Thyroid gland (tissue), 4 donors: ENCODE data around the gene MYH10.

Experiments used
- POLR2A ChIP-seq, 2 donors: fragments of 450-650 bp; IDR thresholded peaks; one replicate each; pipeline ENCODE4 v1.6.1; 2017; ENCODE audit warnings: antibody characterized with exemption in 2 of 2, mild to moderate bottlenecking in 2 of 2, moderate library complexity in 1 of 2
- TF ChIP-seq, protein P1 (sequence below), 6 experiments: fragments of 200-600 bp in 3 of 6; fragments of 450-650 bp in 3 of 6; sonication (generic) in 3 of 6; IDR thresholded peaks; one replicate each; pipeline ENCODE4 v1.5.1; 2016 to 2019; ENCODE audit warnings: antibody characterized with exemption in 6 of 6, mild to moderate bottlenecking in 2 of 6, inconsistent platforms in 1 of 6, moderate library complexity in 1 of 6

DNA sequence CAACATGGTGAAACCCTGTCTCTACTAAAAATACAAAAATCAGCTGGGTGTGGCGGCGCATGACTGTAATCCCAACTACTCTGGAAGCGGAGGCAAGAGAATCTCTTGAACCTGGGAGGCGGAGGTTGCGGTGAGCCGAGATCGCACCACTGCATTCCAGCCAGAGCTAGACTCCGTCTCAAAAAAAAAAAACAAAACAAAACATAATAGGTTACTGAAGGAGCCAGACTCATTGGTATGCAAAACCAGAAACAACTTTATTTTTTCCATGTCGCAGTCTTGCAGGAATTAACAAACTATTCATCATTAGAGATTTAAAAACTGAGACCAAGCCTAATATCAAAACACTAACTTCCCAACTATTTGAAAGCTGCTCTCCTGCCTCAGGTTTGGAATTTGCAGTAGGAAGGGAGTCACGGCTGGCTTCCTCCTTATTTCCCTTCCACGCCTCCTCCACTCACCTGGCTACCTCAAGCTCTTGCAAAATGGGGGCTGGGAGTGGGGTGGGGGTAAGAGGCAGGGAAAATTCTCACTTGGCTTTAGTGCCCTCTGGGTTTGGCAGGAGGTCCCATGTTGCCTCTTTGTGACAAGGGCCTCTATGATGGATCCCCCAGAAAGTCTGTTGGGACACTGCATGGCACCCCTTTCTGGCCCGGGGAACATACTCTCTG is 34.1 kb upstream of the MYH10 start:
- TF ChIP-seq POLR2A (IDR thresholded peaks at IDR 0.05), result no peak
- TF ChIP-seq, protein P1, sequence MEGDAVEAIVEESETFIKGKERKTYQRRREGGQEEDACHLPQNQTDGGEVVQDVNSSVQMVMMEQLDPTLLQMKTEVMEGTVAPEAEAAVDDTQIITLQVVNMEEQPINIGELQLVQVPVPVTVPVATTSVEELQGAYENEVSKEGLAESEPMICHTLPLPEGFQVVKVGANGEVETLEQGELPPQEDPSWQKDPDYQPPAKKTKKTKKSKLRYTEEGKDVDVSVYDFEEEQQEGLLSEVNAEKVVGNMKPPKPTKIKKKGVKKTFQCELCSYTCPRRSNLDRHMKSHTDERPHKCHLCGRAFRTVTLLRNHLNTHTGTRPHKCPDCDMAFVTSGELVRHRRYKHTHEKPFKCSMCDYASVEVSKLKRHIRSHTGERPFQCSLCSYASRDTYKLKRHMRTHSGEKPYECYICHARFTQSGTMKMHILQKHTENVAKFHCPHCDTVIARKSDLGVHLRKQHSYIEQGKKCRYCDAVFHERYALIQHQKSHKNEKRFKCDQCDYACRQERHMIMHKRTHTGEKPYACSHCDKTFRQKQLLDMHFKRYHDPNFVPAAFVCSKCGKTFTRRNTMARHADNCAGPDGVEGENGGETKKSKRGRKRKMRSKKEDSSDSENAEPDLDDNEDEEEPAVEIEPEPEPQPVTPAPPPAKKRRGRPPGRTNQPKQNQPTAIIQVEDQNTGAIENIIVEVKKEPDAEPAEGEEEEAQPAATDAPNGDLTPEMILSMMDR (IDR thresholded peaks at IDR 0.05), result no peak
